PC-9 (cell line): Measurements from ENCODE around the gene TMEM260.

Experiments
- CTCF ChIP-seq: fragments of 200-600 bp; sonication (generic); conservative IDR thresholded peaks from 2 replicates; pipeline ENCODE4 v1.6.1; 2017; ENCODE audit warnings: mixed run types, antibody characterized with exemption, mild to moderate bottlenecking, moderate library complexity
- EZH2 ChIP-seq: fragments of 200-600 bp; sonication (generic); IDR thresholded peaks from 2 replicates; pipeline ENCODE4 v1.8.0; 2017; ENCODE audit warnings: antibody characterized with exemption, low read depth

- TF ChIP-seq CTCF (no peak), EZH2 (no peak)
Observed at GRCh38 chr14:56657604-56658003, 78.0 kb downstream of the TMEM260 start.
